Fibroblast of the aortic adventitia (primary cell): Measurements from ENCODE around the gene CRIP2. TPM values are rescaled to one million over a fixed set of nuclear protein-coding genes. Genes with fewer than 3 reads are reported as not detected.

ENCODE experiments used
- DNase-seq: peaks from one replicate; pipeline ENCODE4 v3.0.0-alpha.2; 2010; ENCODE audit warnings: low read depth
- H3K4me3 ChIP-seq: 2 replicates; pipeline ENCODE4 v1.5.1; 2011; ENCODE audit warnings: low read depth, mild to moderate bottlenecking, control low read depth, low read length, moderate library complexity
- CTCF ChIP-seq: IDR thresholded peaks from 2 replicates; pipeline ENCODE4 v1.5.1; 2011; ENCODE audit warnings: mild to moderate bottlenecking, low read length, control low read depth, inconsistent platforms; ENCODE audit not compliant: insufficient read depth
- total RNA-seq: library from RNA; depleted of rRNA; stranded (reverse); fragments of >200 nt; gene quantifications from 2 replicates; pipeline ENCODE4 v1.2.3, GENCODE V29; 2012; ENCODE audit warnings: low replicate concordance

The CRIP2 gene
- total RNA-seq, 1 donor, result 54.3 TPM

DNA sequence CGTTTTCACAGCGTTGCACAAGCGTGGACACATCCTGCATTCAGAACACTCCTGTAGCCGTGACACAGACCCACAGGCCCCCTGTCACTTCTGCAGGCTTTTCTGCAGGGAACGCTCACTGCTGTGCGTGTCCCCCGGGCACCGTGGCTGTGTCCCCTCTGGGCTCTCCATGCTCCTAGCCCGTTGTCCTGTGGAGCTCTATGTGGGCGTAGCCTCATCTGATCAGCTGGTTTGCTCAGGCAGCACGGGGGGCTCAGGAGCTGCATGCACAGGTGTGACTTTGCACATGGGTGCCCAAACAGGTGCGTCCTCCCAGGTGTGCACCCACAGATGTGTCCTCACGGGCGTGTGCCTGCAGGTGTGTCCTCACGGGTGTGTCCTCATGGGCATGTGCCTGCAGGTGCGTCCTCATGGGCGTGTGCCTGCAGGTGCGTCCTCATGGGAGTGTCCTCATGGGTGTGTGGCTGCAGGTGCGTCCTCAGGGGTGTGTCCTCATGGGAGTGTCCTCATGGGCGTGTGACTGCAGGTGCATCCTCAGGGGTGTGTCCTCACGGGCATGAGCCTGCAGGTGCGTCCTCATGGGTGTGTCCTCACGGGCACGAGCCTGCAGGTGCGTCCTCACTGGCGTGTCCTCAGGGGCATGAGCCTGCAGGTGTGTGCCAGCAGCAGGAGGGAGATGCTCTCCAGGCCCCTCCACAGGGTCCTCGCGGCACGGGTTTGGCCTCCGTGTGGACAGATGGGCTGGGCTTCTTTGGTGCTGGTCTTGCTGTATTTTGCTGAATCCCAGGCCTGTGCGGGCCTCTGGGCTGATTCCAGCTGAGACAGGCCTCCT lies 37.5 kb upstream of the CRIP2 start:
- TF ChIP-seq CTCF, result no peak
- no peak overlapping the region for H3K4me3 ChIP-seq
- DNase-seq, result no peak

GRCh38 chr14:105437723-105438500 lies 36.7 kb upstream of the CRIP2 start:
- no peak for DNase-seq
- no peak overlapping the region for H3K4me3 ChIP-seq
- TF ChIP-seq CTCF, result no peak

DNA sequence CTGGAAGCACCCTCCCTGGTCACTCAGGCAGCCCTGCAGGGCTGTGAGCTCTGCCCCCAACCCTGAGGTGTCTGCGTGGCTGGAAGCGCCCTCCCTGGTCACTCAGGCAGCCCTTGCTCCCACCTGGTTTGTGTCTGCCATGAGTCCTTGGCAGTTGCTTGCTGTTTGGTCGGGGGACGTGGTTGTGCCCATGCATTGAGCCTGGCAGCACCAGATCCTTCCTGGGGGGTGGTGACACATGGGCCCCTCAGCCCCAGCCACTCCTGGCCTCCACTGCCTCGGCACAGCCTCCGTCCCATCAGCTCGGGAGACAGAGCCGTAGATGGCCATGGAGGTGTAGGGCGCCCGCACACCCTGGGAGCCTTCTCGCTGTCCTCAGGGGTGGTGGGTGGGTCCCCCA lies 35.4 kb upstream of the CRIP2 start:
- DNase-seq, result no peak
- no peak for TF ChIP-seq CTCF
- H3K4me3 ChIP-seq, result no peak overlapping the region

DNA sequence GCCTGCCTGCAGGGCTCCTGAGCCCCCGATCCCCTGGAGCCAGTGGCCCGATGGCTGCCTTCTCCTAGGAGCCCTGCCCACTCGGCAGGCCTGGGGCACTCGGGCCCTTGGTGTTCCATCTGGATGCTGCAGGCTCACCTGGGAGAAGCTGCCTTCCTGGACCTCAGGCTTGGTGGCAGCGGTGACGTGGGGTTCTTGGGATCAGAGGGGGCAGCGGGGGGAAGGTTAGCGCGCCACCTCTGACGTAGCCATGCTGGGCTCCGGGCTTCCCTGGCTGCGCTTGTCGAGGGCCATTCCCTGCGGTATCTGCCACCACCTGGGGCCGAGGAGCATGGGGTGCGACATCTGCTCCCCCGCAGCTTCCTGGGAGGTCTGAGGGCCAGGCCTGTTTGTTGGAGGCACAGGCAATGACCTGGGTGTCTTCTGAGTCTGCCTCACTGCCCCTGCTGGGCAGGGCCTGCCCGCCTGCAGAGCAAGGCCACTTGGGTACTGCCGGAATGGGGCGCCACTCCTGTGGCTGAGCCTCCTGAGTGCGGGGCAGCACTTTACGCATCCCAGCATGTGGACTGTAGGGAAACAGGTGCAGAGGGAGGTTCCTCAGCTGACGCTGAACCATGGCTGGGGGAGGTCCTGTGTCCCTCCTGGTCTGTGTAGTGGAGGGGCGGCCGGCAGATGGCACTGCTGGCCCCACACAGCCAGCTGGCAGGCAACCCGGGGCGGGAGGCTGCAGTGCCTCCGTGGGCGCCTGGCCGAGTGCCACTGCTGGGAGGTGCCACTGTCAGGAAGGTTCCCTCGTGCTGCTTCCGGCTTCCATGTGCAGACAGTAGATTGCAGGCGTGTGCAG lies 34.7 kb upstream of the CRIP2 start:
- DNase-seq, result no peak
- H3K4me3 ChIP-seq, result no peak overlapping the region
- TF ChIP-seq CTCF, result no peak

DNA sequence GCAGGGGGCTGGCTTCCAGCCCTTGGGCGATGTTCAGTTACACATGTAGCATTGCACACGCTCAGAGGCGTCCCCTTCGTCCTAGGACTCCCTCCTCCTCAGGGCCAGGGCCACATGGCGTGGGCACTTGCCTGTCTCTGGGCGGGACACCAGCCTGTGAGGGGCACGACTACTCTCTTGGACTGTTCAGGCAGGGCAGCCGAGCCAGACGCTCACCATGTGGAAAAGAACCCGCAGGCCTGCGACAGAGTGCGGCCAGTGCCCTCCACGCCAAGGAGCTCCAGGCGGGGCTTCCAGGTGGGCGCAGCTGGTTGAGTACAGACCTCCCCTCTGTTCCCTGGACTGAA lies 34.1 kb upstream of the CRIP2 start:
- TF ChIP-seq CTCF, result no peak
- DNase-seq, result no peak
- H3K4me3 ChIP-seq, result no peak overlapping the region

DNA sequence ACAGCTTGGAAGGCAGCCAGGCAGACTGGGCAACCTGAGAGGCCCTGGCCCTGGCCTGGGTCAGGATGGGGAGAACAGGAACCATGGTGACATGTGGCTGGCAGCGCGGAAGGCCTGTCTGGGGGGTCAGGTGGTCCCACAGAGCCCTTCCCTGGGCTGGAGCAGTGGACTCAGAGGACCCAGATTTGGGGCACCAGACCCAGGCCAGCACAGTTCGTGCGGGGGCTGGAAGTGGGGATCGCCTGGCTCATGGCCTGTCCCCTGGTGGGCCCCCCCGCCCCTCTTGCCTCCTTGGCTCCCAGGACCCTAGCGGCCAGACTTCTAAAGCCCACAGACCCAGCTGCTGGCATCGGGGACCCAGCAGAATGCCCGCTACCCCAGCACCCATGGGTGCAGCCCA lies 33.6 kb upstream of the CRIP2 start:
- no peak for TF ChIP-seq CTCF
- no peak overlapping the region for H3K4me3 ChIP-seq
- no peak for DNase-seq
